GM12801 (cell line): ENCODE results near the gene MRPL51.

Source experiments
- TF ChIP-seq, protein P1 (sequence below): IDR thresholded peaks from one replicate; pipeline ENCODE4 v1.5.1; 2011; ENCODE audit warnings: control low read depth; ENCODE audit not compliant: insufficient read length; ENCODE audit errors: extremely low read depth

MRPL51 gene

DNA sequence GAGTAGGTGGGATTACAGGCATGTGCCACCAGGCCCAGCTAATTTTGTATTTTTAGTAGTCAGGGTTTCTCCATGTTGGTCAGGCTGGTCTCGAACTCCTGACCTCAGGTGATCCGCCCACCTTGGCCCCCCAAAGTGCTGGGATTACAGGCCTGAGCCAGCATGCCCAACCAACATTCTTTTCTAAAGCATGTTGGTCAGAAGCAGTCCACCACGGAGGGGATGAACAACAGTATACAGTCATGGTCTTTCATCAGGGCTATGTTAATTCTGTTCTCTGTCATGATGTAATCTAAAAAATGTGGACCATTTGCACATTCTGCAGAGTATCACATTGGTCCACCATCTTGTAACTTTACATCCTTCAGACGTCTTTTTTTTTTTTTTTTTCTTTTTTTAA, 3.6 kb downstream of the MRPL51 start:
- TF ChIP-seq, protein P1, sequence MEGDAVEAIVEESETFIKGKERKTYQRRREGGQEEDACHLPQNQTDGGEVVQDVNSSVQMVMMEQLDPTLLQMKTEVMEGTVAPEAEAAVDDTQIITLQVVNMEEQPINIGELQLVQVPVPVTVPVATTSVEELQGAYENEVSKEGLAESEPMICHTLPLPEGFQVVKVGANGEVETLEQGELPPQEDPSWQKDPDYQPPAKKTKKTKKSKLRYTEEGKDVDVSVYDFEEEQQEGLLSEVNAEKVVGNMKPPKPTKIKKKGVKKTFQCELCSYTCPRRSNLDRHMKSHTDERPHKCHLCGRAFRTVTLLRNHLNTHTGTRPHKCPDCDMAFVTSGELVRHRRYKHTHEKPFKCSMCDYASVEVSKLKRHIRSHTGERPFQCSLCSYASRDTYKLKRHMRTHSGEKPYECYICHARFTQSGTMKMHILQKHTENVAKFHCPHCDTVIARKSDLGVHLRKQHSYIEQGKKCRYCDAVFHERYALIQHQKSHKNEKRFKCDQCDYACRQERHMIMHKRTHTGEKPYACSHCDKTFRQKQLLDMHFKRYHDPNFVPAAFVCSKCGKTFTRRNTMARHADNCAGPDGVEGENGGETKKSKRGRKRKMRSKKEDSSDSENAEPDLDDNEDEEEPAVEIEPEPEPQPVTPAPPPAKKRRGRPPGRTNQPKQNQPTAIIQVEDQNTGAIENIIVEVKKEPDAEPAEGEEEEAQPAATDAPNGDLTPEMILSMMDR = no peak

DNA sequence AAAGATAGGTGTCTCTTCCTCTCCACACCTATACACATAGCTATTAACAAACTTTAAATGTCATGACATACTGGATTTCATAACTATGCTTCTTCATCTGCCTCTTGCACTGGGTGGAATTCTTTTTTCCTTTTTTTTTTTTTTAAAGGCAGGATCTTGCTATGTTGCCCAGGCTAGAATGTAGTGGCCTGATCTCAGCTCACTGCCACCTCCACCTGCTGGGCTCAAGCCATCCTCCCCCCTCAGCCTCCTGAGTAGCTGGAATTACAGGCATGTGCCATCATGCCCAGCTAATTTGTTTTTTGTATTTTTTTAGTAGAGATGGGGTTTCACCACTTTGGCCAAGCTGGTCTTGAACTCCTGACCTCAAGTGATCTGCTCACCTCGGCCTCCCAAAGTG, 4.8 kb downstream of the MRPL51 start:
- TF ChIP-seq, protein P1 = no peak

DNA sequence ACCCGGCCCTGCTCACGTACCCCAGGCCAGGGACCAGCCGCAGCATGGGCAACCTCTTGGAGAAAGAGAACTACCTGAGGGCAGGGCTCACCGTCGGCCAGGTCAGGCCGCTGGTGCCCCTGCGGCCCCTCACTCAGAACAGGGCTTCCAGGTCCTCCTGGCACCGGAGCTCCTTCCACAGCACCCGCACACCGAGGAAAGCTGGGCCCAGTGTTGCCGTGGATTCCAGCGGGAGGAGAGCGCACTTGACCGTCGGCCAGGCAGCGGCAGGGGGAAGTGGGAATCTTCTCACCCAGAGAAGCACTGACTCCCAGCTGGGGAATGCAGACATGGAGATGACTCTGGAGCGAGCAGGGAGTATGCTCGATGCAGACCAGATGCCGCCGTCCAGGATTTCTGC, 14.6 kb downstream of the MRPL51 start:
- TF ChIP-seq, protein P1 = no peak

DNA sequence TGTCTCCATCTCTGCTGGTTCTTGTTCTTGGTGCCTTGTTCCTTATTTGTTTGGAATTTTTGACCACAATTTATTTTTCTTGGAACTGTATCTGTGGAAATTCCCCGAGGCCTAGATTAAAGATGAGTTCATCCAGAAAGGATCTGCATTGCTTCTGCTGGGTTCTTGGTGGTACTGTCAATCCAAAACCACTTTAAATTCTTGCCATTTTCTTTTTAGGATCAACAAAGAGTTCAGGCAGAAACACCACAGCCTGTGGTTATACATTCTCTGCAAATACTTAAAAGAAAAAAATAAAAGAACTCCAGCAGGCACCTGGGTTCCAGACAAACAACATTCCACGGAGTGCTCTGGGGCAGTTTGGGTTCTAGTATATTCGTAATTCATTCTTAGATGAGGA, 16.6 kb downstream of the MRPL51 start:
- TF ChIP-seq, protein P1 = no peak

DNA sequence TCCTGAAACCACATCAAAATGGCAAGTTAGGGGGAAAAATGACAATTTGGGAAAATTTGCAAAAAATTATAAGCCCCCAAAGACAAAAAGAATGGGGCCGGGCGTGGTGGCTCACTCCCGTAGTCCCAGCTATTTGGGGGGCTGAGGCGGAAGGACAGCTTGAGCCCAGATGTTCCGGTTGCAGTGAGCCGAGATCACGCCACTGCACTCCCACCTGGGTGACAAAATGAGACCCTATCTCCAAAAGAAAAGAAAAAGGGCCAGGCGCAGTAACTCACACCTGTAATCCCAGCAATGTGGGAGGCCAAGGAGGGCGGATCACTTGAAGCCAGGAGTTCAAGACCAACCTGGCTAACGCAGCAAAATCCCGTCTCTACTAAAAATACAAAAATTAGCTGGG, 20.6 kb downstream of the MRPL51 start:
- TF ChIP-seq, protein P1 = no peak

DNA sequence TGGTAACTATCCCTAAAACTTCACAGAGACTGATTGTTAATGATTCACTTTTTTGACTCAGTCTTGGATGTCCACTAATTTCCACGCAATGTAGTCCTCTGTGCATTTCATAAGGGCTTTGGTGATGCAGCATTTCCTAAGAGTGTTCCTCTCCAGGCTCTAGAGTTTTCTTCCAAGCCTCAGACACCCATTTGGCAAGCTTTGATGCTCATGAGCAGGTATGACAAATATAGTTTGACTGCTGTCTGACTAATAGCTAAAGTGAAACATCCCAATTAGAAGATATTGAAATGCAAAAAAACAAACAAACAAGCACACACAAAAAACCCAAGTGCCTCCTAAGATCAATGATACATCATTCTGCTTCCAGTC, 21.1 kb downstream of the MRPL51 start:
- TF ChIP-seq, protein P1 = no peak

GRCh38 chr12:6470375-6471163, 22.5 kb downstream of the MRPL51 start, which contains the start of gene VAMP1:
Gene VAMP1 (minus strand): TSS chr12:6470677. CDS start chr12:6470531, 146 bp downstream.
- TF ChIP-seq, protein P1 = no peak
